ENCODE measurements around the gene OGFOD1. TPM values are rescaled to one million over a fixed set of nuclear protein-coding genes. Genes with fewer than 3 reads are reported as not detected.

OGFOD1 gene
- total and polyA plus RNA-seq, 2 donors (not counting 1 experiment from before 2014, with no cell fraction given): 8.4 to 28.7 TPM

DNA sequence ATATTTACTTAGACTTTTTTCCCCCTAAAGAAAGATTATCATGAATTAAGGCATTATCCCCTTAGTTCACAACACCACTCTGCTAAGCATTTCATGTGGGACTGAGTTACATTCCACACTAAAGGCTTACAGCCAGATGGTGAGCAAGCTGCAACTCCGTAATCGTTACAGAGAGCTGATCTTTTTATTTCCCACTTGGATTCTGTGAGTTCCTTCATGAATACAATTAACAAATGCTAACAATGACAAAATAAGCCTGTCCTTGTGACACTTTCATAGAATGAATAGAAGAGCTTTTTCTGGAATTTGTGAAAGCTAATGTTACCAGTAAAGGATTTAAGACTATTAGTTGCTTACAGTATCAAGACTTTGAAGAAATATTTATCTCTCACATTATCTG, 8.7 kb downstream of the OGFOD1 start:
- H3K27ac Mint-ChIP-seq: no peak overlapping the region
- TF ChIP-seq EZH2 (IDR thresholded peaks at IDR 0.05; ENCODE audit: borderline replicate concordance, insufficient read depth, low read depth, low read length, poor library complexity, severe bottlenecking): no peak
- TF ChIP-seq, protein P1, sequence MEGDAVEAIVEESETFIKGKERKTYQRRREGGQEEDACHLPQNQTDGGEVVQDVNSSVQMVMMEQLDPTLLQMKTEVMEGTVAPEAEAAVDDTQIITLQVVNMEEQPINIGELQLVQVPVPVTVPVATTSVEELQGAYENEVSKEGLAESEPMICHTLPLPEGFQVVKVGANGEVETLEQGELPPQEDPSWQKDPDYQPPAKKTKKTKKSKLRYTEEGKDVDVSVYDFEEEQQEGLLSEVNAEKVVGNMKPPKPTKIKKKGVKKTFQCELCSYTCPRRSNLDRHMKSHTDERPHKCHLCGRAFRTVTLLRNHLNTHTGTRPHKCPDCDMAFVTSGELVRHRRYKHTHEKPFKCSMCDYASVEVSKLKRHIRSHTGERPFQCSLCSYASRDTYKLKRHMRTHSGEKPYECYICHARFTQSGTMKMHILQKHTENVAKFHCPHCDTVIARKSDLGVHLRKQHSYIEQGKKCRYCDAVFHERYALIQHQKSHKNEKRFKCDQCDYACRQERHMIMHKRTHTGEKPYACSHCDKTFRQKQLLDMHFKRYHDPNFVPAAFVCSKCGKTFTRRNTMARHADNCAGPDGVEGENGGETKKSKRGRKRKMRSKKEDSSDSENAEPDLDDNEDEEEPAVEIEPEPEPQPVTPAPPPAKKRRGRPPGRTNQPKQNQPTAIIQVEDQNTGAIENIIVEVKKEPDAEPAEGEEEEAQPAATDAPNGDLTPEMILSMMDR (IDR thresholded peaks at IDR 0.05): no peak
- DNase-seq: no peak
- H4K20me1 ChIP-seq (ENCODE audit: control insufficient read depth, insufficient read depth, low read length, poor library complexity, severe bottlenecking): no peaks in the 10 kb centered on the region
- H3K4me1 ChIP-seq (ENCODE audit: control insufficient read depth in 2 of 2, insufficient read depth in 2 of 2, low read length in 2 of 2): no peaks in the 10 kb centered on the region
- WGBS (ENCODE audit: insufficient coverage): 100% methylated on average over 1 of the region's 2 CpGs
- no peak overlapping the region for H2AFZ ChIP-seq (ENCODE audit: insufficient read depth, low read depth, low read length, poor library complexity, severe bottlenecking)
- no peaks in the 10 kb centered on the region for H3K27me3 ChIP-seq (replicated peaks in 1 of 4; ENCODE audit: control extremely low read depth in 1 of 4, control insufficient read depth in 3 of 4, insufficient read depth in 4 of 4, low read length in 3 of 4)
- no peaks in the 10 kb centered on the region for H3K9me3 Mint-ChIP-seq (ENCODE audit: insufficient read depth)
- no peak overlapping the region for H3K9ac ChIP-seq (ENCODE audit: low read length)
- CTCF ChIA-PET: no interaction called here
- no peak overlapping the region for H3K27ac ChIP-seq (ENCODE audit: low read length in 2 of 2)
- H3K9me3 ChIP-seq (ENCODE audit: control extremely low read depth in 1 of 3, control insufficient read depth in 2 of 3, insufficient read depth in 1 of 3, low read length in 2 of 3): no peaks in the 10 kb centered on the region
- POLR2A ChIA-PET: interaction anchor here (0.6 kb wide), 1 partner anchor 9 kb away, joined by 3 read pairs; the partner anchor contains the start of genes NUDT21 and OGFOD1
- H3K27me3 Mint-ChIP-seq: no peaks in the 10 kb centered on the region
- H3K4me3 ChIP-seq (ENCODE audit: control extremely low read depth in 1 of 5, extremely low read depth in 1 of 5, insufficient read depth in 1 of 5, low read depth in 2 of 5, low read length in 4 of 5): no peak overlapping the region
- no peak for ATAC-seq (ENCODE audit: low read depth)
- H3K4me3 Mint-ChIP-seq: no peak overlapping the region
- intact Hi-C loops (cut with micrococcal nuclease): no loop called here
- peaks cover 3% of the 10 kb centered on the region for H3K79me2 ChIP-seq (ENCODE audit: control insufficient read depth, insufficient read depth, low read length)
- no peak overlapping the region for H3K4me2 ChIP-seq (replicated peaks; ENCODE audit: low read depth, low read length, poor library complexity, severe bottlenecking)
- no peaks in the 10 kb centered on the region for H3K4me1 Mint-ChIP-seq
- peaks cover 0 to 47% of the 10 kb centered on the region in 2 experiments for H3K36me3 ChIP-seq (replicated peaks in 1 of 2; ENCODE audit: control extremely low read depth in 1 of 2, control insufficient read depth in 1 of 2, extremely low read depth in 1 of 2, insufficient read depth in 2 of 2, low read length in 1 of 2)

DNA sequence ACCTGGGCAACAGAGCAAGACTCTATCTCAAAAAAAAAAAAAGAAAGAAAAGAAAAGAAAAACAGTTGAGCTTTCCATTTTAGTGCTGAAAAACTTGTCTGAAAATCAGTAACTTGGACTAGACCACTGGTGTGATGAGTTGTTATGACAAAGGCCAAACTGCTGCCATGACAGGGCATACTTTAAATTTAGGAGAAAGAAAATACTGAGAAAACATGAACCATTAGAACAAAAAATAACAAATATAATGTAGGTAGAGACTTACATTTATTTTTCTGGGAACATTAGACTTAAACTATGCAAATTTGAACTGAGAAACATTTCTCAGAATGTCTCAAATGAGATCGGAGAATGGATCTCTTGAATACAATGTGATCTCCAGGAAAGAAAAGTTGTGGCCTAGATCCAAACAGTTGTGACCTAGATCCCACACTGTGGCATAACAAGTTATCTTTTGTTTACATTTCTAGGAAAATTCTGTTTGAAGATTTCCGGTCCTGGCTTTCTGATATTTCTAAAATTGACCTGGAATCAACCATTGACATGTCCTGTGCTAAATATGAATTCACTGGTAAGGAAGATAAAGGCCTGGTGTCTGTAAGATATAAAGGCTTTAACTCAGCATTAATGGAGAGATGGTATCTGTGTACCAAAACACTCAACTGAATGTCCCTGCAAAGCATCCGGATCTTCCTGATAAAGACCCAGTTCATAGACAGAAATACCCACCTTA, 10.9 kb downstream of the OGFOD1 start:
- Histone ChIP-seq H4K20me1 (ENCODE audit: control insufficient read depth, insufficient read depth, low read length, poor library complexity, severe bottlenecking) (no peaks in the 10 kb centered on the region), H3K36me3 (replicated peaks in 1 of 2; ENCODE audit: control extremely low read depth in 1 of 2, control insufficient read depth in 1 of 2, extremely low read depth in 1 of 2, insufficient read depth in 2 of 2, low read length in 1 of 2) (peaks cover 8 to 53% of the 10 kb centered on the region in 2 experiments), H3K9me3 (ENCODE audit: control extremely low read depth in 1 of 3, control insufficient read depth in 2 of 3, insufficient read depth in 1 of 3, low read length in 2 of 3) (no peaks in the 10 kb centered on the region), H2AFZ (ENCODE audit: insufficient read depth, low read depth, low read length, poor library complexity, severe bottlenecking) (no peak overlapping the region), H3K27ac (ENCODE audit: low read length in 2 of 2) (no peak overlapping the region), H3K79me2 (ENCODE audit: control insufficient read depth, insufficient read depth, low read length) (no peaks in the 10 kb centered on the region), H3K4me2 (replicated peaks; ENCODE audit: low read depth, low read length, poor library complexity, severe bottlenecking) (no peak overlapping the region), H3K4me1 (ENCODE audit: control insufficient read depth in 2 of 2, insufficient read depth in 2 of 2, low read length in 2 of 2) (no peaks in the 10 kb centered on the region), H3K4me3 (ENCODE audit: control extremely low read depth in 1 of 5, extremely low read depth in 1 of 5, insufficient read depth in 1 of 5, low read depth in 2 of 5, low read length in 4 of 5) (no peak overlapping the region), H3K9ac (ENCODE audit: low read length) (no peak overlapping the region), H3K27me3 (replicated peaks in 1 of 4; ENCODE audit: control extremely low read depth in 1 of 4, control insufficient read depth in 3 of 4, insufficient read depth in 4 of 4, low read length in 3 of 4) (no peaks in the 10 kb centered on the region)
- H3K9me3 Mint-ChIP-seq (ENCODE audit: insufficient read depth): no peaks in the 10 kb centered on the region
- WGBS (ENCODE audit: insufficient coverage): 80% methylated on average over 1 of the region's 3 CpGs
- no peaks in the 10 kb centered on the region for H3K27me3 Mint-ChIP-seq
- no peaks in the 10 kb centered on the region for H3K4me1 Mint-ChIP-seq
- no peak for TF ChIP-seq EZH2 (IDR thresholded peaks at IDR 0.05; ENCODE audit: borderline replicate concordance, insufficient read depth, low read depth, low read length, poor library complexity, severe bottlenecking)
- TF ChIP-seq, protein P1 (IDR thresholded peaks at IDR 0.05): no peak
- ChIA-PET POLR2A (interaction anchor here (0.7 kb wide), 1 partner anchor 10 kb away, joined by 14 read pairs; no protein-coding TSS in a partner anchor), CTCF (no interaction called here)
- ATAC-seq (ENCODE audit: low read depth): no peak
- no peak overlapping the region for H3K27ac Mint-ChIP-seq
- DNase-seq: no peak
- intact Hi-C loops (cut with micrococcal nuclease): no loop called here
- no peak overlapping the region for H3K4me3 Mint-ChIP-seq

Data from B cell (primary cell).